HepG2 (cell line): ENCODE measurements around the gene TP73. TPM values are rescaled to one million over a fixed set of nuclear protein-coding genes. Genes with fewer than 3 reads are reported as not detected.

Experiments
- BHLHE40 ChIP-seq: IDR thresholded peaks from 2 replicates; pipeline ENCODE4 v1.6.1; 2011; ENCODE audit warnings: low read length, improper control_type of control experiment
- BORCS8-MEF2B ChIP-seq: sonication (generic); formaldehyde crosslinking; IDR thresholded peaks from 2 replicates; pipeline ENCODE4 v1.8.0; 2022; ENCODE audit warnings: mild to moderate bottlenecking, missing genetic modification reagents
- ELF3 ChIP-seq: IDR thresholded peaks from 2 replicates; pipeline ENCODE4 v1.6.1; 2016; ENCODE audit warnings: missing genetic modification reagents, missing compliant biosample characterization
- GABPA ChIP-seq, 2 experiments: IDR thresholded peaks; 2 replicates each; pipeline ENCODE4 v1.6.1; 2011 to 2016; ENCODE audit warnings: low read depth in 2 of 2, low read length in 1 of 2, missing biosample characterization in 1 of 2, missing genetic modification characterization in 1 of 2
- GABPB1 ChIP-seq: IDR thresholded peaks from 2 replicates; pipeline ENCODE4 v1.6.1; 2016; ENCODE audit warnings: mild to moderate bottlenecking, missing genetic modification reagents, moderate library complexity, missing compliant biosample characterization
- GZF1 ChIP-seq: sonication (generic); formaldehyde crosslinking; IDR thresholded peaks from 2 replicates; pipeline ENCODE4 v1.5.1; 2020; ENCODE audit warnings: mild to moderate bottlenecking, missing genetic modification reagents
- HCFC1 ChIP-seq: fragments of 150-350 bp; IDR thresholded peaks from 2 replicates; pipeline ENCODE4 v1.6.1; 2014; ENCODE audit warnings: low read depth, low read length
- HDAC2 ChIP-seq: sonication (generic); formaldehyde crosslinking; IDR thresholded peaks from 2 replicates; pipeline ENCODE4 v1.4.0; 2020; ENCODE audit warnings: missing genetic modification reagents
- HNF4A ChIP-seq: sonication (generic); formaldehyde crosslinking; IDR thresholded peaks from 2 replicates; pipeline ENCODE4 v1.4.0; 2020; ENCODE audit warnings: missing genetic modification reagents
- HOXA3 ChIP-seq: sonication (generic); formaldehyde crosslinking; IDR thresholded peaks from 2 replicates; pipeline ENCODE4 v1.5.0; 2020; ENCODE audit warnings: missing genetic modification reagents
- MTA1 ChIP-seq: sonication (generic); formaldehyde crosslinking; IDR thresholded peaks from 2 replicates; pipeline ENCODE4 v1.4.0; 2020; ENCODE audit warnings: missing genetic modification reagents, mild to moderate bottlenecking, borderline replicate concordance
- NCOA2 ChIP-seq: sonication (generic); formaldehyde crosslinking; IDR thresholded peaks from 2 replicates; pipeline ENCODE4 v1.8.0; 2022; ENCODE audit warnings: inconsistent platforms
- NFE2 ChIP-seq: sonication (generic); formaldehyde crosslinking; IDR thresholded peaks from 2 replicates; pipeline ENCODE4 v1.4.0; 2020; ENCODE audit warnings: missing genetic modification reagents
- NFYB ChIP-seq: sonication (generic); formaldehyde crosslinking; IDR thresholded peaks from 2 replicates; pipeline ENCODE4 v1.4.0; 2020; ENCODE audit warnings: missing genetic modification reagents
- TMF1 ChIP-seq: sonication (generic); formaldehyde crosslinking; IDR thresholded peaks from 2 replicates; pipeline ENCODE4 v1.8.1; 2022; ENCODE audit warnings: low read depth, missing genetic modification reagents
- ZNF280B ChIP-seq: sonication (generic); formaldehyde crosslinking; IDR thresholded peaks from 2 replicates; pipeline ENCODE4 v1.5.0; 2020; ENCODE audit warnings: missing genetic modification reagents, mild to moderate bottlenecking, borderline replicate concordance
- ZNF530 ChIP-seq: sonication (generic); formaldehyde crosslinking; IDR thresholded peaks from 2 replicates; pipeline ENCODE4 v1.5.0; 2020; ENCODE audit warnings: low read depth, mild to moderate bottlenecking, missing genetic modification reagents
- ZNF564 ChIP-seq: sonication (generic); formaldehyde crosslinking; IDR thresholded peaks from 2 replicates; pipeline ENCODE4 v1.8.1; 2023; ENCODE audit warnings: mild to moderate bottlenecking, missing genetic modification reagents
- ZNF784 ChIP-seq: sonication (generic); formaldehyde crosslinking; IDR thresholded peaks from 2 replicates; pipeline ENCODE4 v1.5.1; 2020; ENCODE audit warnings: missing genetic modification reagents, mild to moderate bottlenecking, borderline replicate concordance
- polyA plus RNA-seq, 8 experiments: library from polyadenylated mRNA; depleted of rRNA in 3 of 8; stranded (reverse) in 7 of 8; unstranded in 1 of 8; fragments of >200 nt; fragmentation: Illumina TruSeq in 4 of 8; extraction: Trizol in 4 of 8; gene quantifications; 2 replicates each; pipeline versions ENCODE4 v1.2.1 to v1.2.3, GENCODE V29; 2011 to 2016; ENCODE audit warnings: low read depth in 4 of 8, missing spikeins in 1 of 8, mixed read lengths in 1 of 8; ENCODE audit not compliant: insufficient read depth in 1 of 8
- total RNA-seq, 5 experiments: library from RNA; depleted of rRNA; stranded (reverse); fragments of >200 nt; fragmentation: Illumina TruSeq; extraction: Trizol; gene quantifications; 2 replicates each; pipeline ENCODE4 v1.2.3, GENCODE V29; 2016; ENCODE audit warnings: low read depth in 1 of 5
- TF ChIP-seq, protein P1 (sequence below): sonication (generic); formaldehyde crosslinking; IDR thresholded peaks from 2 replicates; pipeline ENCODE4 v1.8.0; 2022; ENCODE audit warnings: missing genetic modification reagents, mild to moderate bottlenecking, borderline replicate concordance
- TF ChIP-seq, protein P2 (sequence below): sonication (generic); formaldehyde crosslinking; IDR thresholded peaks from 2 replicates; pipeline ENCODE4 v1.4.0; 2020; ENCODE audit warnings: missing genetic modification reagents, borderline replicate concordance

TP73 gene
- total and polyA plus RNA-seq, 2 of the 13 experiments (the other 11 are each of a cell fraction or from before 2014, with no cell fraction given) = 0.49 to 1.1 TPM

GRCh38 chr1:3624200-3625136 lies 27.8 kb upstream of the TP73 start, which contains the start of gene TPRG1L (continued):
- TF ChIP-seq ZNF784 (CRISPR knock-in tag) (no peak), NCOA2 (no peak), ZNF530 (CRISPR knock-in tag) (no peak), ZNF280B (CRISPR knock-in tag) (peak; percentile 35; the same call in 1 of the 2 replicates), ZNF564 (CRISPR knock-in tag) (0 out of 2 replicates have a peak, but pooled peaks have one; percentile 0), BHLHE40 (peak; percentile 65), GABPB1 (CRISPR knock-in tag) (peak; percentile 96), GZF1 (CRISPR knock-in tag) (peak; percentile 73; the same call in 1 of the 2 replicates), HNF4A (CRISPR knock-in tag) (peak; percentile 38; the same call in 1 of the 2 replicates), NFYB (CRISPR knock-in tag) (peak; percentile 91), HOXA3 (peak; percentile 84), ELF3 (CRISPR knock-in tag) (peak; percentile 45; the same call in 1 of the 2 replicates), MTA1 (0 out of 2 replicates have a peak, but pooled peaks have one; percentile 32), NFE2 (CRISPR knock-in tag) (no peak), GABPA (IDR thresholded peaks at IDR 0.05; ENCODE audit: low read depth, low read length) (peak; percentile 92), GABPA (CRISPR knock-in tag; IDR thresholded peaks at IDR 0.05; ENCODE audit: low read depth) (peak; percentile 96), BORCS8-MEF2B (peak; percentile 10; the same call in 1 of the 2 replicates), HDAC2 (CRISPR knock-in tag) (peak; percentile 59; the same call in 1 of the 2 replicates), TMF1 (CRISPR knock-in tag) (no peak), HCFC1 (peak; percentile 30; the same call in 1 of the 2 replicates)
- TF ChIP-seq, protein P1, sequence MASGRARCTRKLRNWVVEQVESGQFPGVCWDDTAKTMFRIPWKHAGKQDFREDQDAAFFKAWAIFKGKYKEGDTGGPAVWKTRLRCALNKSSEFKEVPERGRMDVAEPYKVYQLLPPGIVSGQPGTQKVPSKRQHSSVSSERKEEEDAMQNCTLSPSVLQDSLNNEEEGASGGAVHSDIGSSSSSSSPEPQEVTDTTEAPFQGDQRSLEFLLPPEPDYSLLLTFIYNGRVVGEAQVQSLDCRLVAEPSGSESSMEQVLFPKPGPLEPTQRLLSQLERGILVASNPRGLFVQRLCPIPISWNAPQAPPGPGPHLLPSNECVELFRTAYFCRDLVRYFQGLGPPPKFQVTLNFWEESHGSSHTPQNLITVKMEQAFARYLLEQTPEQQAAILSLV (CRISPR knock-in tag) = 0 out of 2 replicates have a peak, but pooled peaks have one; percentile 41
- TF ChIP-seq, protein P2, sequence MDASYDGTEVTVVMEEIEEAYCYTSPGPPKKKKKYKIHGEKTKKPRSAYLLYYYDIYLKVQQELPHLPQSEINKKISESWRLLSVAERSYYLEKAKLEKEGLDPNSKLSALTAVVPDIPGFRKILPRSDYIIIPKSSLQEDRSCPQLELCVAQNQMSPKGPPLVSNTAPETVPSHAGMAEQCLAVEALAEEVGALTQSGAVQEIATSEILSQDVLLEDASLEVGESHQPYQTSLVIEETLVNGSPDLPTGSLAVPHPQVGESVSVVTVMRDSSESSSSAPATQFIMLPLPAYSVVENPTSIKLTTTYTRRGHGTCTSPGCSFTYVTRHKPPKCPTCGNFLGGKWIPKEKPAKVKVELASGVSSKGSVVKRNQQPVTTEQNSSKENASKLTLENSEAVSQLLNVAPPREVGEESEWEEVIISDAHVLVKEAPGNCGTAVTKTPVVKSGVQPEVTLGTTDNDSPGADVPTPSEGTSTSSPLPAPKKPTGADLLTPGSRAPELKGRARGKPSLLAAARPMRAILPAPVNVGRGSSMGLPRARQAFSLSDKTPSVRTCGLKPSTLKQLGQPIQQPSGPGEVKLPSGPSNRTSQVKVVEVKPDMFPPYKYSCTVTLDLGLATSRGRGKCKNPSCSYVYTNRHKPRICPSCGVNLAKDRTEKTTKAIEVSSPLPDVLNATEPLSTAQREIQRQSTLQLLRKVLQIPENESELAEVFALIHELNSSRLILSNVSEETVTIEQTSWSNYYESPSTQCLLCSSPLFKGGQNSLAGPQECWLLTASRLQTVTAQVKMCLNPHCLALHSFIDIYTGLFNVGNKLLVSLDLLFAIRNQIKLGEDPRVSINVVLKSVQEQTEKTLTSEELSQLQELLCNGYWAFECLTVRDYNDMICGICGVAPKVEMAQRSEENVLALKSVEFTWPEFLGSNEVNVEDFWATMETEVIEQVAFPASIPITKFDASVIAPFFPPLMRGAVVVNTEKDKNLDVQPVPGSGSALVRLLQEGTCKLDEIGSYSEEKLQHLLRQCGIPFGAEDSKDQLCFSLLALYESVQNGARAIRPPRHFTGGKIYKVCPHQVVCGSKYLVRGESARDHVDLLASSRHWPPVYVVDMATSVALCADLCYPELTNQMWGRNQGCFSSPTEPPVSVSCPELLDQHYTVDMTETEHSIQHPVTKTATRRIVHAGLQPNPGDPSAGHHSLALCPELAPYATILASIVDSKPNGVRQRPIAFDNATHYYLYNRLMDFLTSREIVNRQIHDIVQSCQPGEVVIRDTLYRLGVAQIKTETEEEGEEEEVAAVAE = 0 out of 2 replicates have a peak, but pooled peaks have one; percentile 57
